Suppressor macrophage treated with lipopolysaccharide for 1 hour (primary cell): ENCODE measurements around the gene CFAP100.

Source experiments
- DNase-seq, 3 donors: peaks; one replicate each; pipeline ENCODE4 v3.0.0-alpha.2; 2020 to 2022

CFAP100 gene

GRCh38 chr3:126484662-126485061 is 90.0 kb downstream of the CFAP100 start:
- DNase-seq = no peak

GRCh38 chr3:126485176-126485897 is 90.6 kb downstream of the CFAP100 start:
- no peak for DNase-seq

- no peak for DNase-seq
These were observed 91.2 kb downstream of the CFAP100 start for GRCh38 chr3:126485956-126486355.
